Hepatocyte (in vitro differentiated cells): ENCODE measurements around the gene CELF5. TPM values are rescaled to one million over a fixed set of nuclear protein-coding genes. Genes with fewer than 3 reads are reported as not detected.

ENCODE experiments used
- DNase-seq: peaks from one replicate; pipeline ENCODE4 v3.0.0-alpha.2; 2016; ENCODE audit warnings: low spot score
- H2AFZ ChIP-seq: fragments of 200-600 bp; sonication (generic); 2 replicates; pipeline ENCODE4 v1.6.0; 2016; ENCODE audit warnings: antibody characterized with exemption, mild to moderate bottlenecking
- H3K27ac ChIP-seq: fragments of 200-600 bp; sonication (generic); 2 replicates; pipeline ENCODE4 v1.5.1; 2016; ENCODE audit warnings: mild to moderate bottlenecking
- H3K27me3 ChIP-seq: fragments of 200-600 bp; sonication (generic); 2 replicates; pipeline ENCODE4 v1.6.1; 2016
- H3K36me3 ChIP-seq: fragments of 200-600 bp; sonication (generic); replicated peaks from 2 replicates; pipeline ENCODE4 v1.5.1; 2016; ENCODE audit warnings: low read depth; ENCODE audit not compliant: insufficient read depth
- H3K4me1 ChIP-seq: fragments of 200-600 bp; sonication (generic); 2 replicates; pipeline ENCODE4 v1.5.1; 2016; ENCODE audit warnings: mild to moderate bottlenecking, moderate library complexity; ENCODE audit not compliant: insufficient read depth
- H3K4me2 ChIP-seq: fragments of 200-600 bp; sonication (generic); 2 replicates; pipeline ENCODE4 v1.6.0; 2016
- H3K4me3 ChIP-seq: fragments of 200-600 bp; sonication (generic); 2 replicates; pipeline ENCODE4 v1.5.1; 2016; ENCODE audit warnings: mild to moderate bottlenecking
- H3K79me2 ChIP-seq: fragments of 200-600 bp; sonication (generic); 2 replicates; pipeline ENCODE4 v1.6.0; 2017; ENCODE audit warnings: mild to moderate bottlenecking
- H3K9me2 ChIP-seq: fragments of 200-600 bp; sonication (generic); replicated peaks from 2 replicates; pipeline ENCODE4 v1.6.0; 2017; ENCODE audit warnings: mild to moderate bottlenecking; ENCODE audit not compliant: insufficient read depth
- H3K9me3 ChIP-seq: fragments of 200-600 bp; sonication (generic); 2 replicates; pipeline ENCODE4 v1.5.1; 2016; ENCODE audit warnings: low read depth, mild to moderate bottlenecking
- H4K20me1 ChIP-seq: fragments of 200-600 bp; sonication (generic); 2 replicates; pipeline ENCODE4 v1.6.0; 2016; ENCODE audit warnings: mild to moderate bottlenecking; ENCODE audit not compliant: insufficient read depth, poor library complexity, severe bottlenecking
- EZH2 ChIP-seq: fragments of 200-600 bp; sonication (generic); IDR thresholded peaks from 2 replicates; pipeline ENCODE4 v1.6.1; 2016; ENCODE audit warnings: antibody characterized with exemption, mild to moderate bottlenecking, borderline replicate concordance
- EZH2phosphoT487 ChIP-seq: fragments of 200-600 bp; sonication (generic); IDR thresholded peaks from one replicate; pipeline ENCODE4 v1.6.1; 2018; ENCODE audit warnings: antibody characterized with exemption, mild to moderate bottlenecking, low read depth, moderate library complexity; ENCODE audit not compliant: unreplicated experiment, severe bottlenecking
- WGBS: methylation state at CpG from one replicate; pipeline ENCODE4 v1.1.6; 2016; ENCODE audit warnings: low lambda C conversion rate; ENCODE audit errors: missing lambda C conversion rate; 5-methylcytosine and 5-hydroxymethylcytosine counted together
- polyA plus RNA-seq: library from polyadenylated mRNA; unstranded; fragments of >200 nt; fragmentation: Nextera tagmentation; extraction: Ambion mirVana; gene quantifications from 2 replicates; pipeline ENCODE4 v1.2.1, GENCODE V29; 2016
- total RNA-seq: library from RNA; depleted of rRNA; stranded (reverse); fragments of >200 nt; gene quantifications from 2 replicates; pipeline ENCODE4 v1.2.3, GENCODE V29; 2014
- TF ChIP-seq, protein P1 (sequence below): fragments of 200-600 bp; sonication (generic); IDR thresholded peaks from 2 replicates; pipeline ENCODE4 v1.5.1; 2016; ENCODE audit warnings: antibody characterized with exemption, mild to moderate bottlenecking; ENCODE audit not compliant: poor library complexity

CELF5 gene
- total and polyA plus RNA-seq, 2 experiments from 2014 or later, result 0.03 to 0.17 TPM

DNA sequence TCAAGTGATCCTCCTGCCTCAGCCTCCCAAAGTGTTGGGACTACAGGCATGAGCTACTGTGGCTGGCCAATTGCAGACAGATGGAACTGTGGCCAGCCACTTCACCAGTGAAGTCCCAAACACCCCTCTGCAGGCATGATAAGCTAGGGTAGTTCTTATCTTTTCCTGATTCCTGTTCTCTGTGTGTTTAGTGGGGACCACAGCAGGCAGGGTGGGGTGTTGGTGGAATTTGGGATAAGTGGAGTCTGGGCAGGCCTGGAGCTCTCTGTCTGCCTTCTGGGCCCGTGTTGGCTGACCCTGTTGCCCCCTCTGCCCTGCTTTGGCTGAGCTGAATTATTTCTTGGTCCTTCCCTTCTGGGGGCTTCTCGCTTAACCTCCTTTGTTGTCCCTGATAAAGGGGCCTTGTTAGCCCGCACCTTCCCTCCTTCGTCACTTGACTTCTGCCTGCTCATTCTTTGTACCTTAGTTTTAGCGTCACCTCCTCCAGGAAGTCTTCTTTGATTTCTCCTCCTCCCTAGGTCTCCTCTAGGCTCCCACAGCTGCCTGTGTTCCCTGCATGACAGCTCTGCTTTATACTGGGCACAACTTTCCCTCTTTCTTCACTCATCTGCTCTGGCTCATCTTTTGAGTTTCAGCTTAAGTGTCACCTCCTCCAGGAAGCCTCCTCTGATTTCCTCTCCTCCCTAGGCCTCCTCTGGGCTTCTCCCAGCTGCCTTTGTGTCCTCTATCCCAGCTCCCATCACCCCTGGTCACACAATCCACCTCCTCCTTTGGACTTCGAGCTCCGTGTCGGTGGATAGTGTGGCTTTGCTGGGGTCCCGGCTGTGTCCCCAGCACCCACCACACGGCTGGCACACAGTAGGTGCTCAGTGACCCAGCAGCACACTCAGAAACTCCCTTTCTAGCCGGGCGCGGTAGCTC is 40.5 kb upstream of the CELF5 start:
- no peak overlapping the region for H3K4me3 ChIP-seq
- H3K27ac ChIP-seq, result no peak overlapping the region
- H3K4me1 ChIP-seq, result peaks cover 11% of the 10 kb centered on the region
- no peaks in the 10 kb centered on the region for H3K9me3 ChIP-seq
- no peaks in the 10 kb centered on the region for H4K20me1 ChIP-seq
- TF ChIP-seq, protein P1, sequence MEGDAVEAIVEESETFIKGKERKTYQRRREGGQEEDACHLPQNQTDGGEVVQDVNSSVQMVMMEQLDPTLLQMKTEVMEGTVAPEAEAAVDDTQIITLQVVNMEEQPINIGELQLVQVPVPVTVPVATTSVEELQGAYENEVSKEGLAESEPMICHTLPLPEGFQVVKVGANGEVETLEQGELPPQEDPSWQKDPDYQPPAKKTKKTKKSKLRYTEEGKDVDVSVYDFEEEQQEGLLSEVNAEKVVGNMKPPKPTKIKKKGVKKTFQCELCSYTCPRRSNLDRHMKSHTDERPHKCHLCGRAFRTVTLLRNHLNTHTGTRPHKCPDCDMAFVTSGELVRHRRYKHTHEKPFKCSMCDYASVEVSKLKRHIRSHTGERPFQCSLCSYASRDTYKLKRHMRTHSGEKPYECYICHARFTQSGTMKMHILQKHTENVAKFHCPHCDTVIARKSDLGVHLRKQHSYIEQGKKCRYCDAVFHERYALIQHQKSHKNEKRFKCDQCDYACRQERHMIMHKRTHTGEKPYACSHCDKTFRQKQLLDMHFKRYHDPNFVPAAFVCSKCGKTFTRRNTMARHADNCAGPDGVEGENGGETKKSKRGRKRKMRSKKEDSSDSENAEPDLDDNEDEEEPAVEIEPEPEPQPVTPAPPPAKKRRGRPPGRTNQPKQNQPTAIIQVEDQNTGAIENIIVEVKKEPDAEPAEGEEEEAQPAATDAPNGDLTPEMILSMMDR, result no peak
- TF ChIP-seq EZH2phosphoT487 (no peak), EZH2 (no peak)
- no peaks in the 10 kb centered on the region for H3K9me2 ChIP-seq
- no peaks in the 10 kb centered on the region for H3K27me3 ChIP-seq
- H3K79me2 ChIP-seq, result peaks cover 30% of the 10 kb centered on the region
- no peaks in the 10 kb centered on the region for H3K36me3 ChIP-seq
- H2AFZ ChIP-seq, result peak overlapping the region; percentile 78
- WGBS, result 90% methylated on average over 13 of the region's 13 CpGs
- no peak for DNase-seq
- H3K4me2 ChIP-seq, result no peak overlapping the region

DNA sequence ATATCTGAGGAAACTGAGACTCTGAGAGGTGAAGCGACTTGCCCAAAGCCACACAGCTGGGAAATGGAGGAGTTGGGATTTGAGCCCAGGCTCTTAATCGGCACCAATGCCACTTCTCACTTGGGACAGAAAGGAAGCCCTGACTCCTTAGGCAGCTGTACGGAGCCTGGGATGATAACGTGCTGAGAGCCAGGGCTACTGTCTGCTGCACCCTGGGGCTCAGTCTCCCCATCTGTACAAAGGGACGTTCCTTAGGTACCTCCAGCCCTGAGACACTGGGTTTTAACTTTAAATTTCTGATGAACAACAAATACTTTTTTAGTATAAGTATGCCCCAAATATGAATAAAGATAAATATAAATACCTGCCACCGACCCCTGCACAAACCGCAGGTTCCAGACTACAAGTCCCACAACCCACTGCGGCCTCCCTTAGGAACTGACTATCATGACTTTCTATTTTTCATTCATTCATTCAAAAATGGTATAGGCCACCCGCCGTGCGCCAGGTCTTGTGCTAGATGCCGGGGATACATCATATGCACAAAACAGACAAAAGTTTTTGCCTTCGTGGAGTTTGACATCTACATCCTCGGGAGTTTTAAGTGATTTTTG is 39.5 kb upstream of the CELF5 start:
- H3K27me3 ChIP-seq, result no peaks in the 10 kb centered on the region
- H3K9me2 ChIP-seq, result no peaks in the 10 kb centered on the region
- DNase-seq, result peak; percentile 74
- H3K4me1 ChIP-seq, result peaks cover 11% of the 10 kb centered on the region
- peaks cover 39% of the 10 kb centered on the region for H3K79me2 ChIP-seq
- no peaks in the 10 kb centered on the region for H3K36me3 ChIP-seq
- no peak for TF ChIP-seq EZH2
- TF ChIP-seq, protein P1, result no peak
- TF ChIP-seq EZH2phosphoT487, result no peak
- peak overlapping the region; percentile 82 for H3K4me2 ChIP-seq
- peak overlapping the region; percentile 78 for H2AFZ ChIP-seq
- H3K27ac ChIP-seq, result no peak overlapping the region
- WGBS, result 18% methylated on average over 14 of the region's 14 CpGs
- no peaks in the 10 kb centered on the region for H4K20me1 ChIP-seq
- peak overlapping the region; percentile 72 for H3K4me3 ChIP-seq
- no peaks in the 10 kb centered on the region for H3K9me3 ChIP-seq

DNA sequence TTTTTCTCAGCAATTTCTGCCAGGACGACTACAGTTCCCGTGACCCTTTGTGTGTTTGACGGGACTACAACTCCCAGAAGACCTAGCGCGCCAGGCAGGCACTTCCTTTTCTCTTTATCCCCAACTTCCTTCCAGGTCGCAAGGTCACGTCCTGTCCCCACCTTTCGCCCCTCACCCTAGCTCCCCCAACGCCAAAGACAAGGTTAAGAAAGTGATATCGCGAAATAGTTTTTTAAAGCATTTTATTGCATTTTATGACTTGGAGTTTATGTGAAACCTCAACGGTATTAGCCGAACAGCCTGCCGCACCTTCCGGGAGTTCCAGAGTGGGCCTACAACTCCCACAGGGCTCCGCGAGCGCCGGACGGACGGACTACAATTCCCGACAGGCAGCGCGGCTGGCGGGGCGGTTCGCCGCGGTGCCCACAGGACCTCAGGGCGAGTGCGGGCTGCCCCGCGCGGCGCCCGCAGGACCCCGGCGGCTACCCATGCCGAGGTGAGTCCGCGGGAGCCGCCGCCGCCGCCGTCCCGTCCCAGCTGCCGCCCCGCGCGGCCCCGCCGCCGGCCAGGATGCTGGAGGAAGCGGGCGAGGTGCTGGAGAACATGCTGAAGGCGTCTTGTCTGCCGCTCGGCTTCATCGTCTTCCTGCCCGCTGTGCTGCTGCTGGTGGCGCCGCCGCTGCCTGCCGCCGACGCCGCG is 38.9 kb upstream of the CELF5 start, which contains the start of gene NCLN:
Gene NCLN, plus strand, starts transcription at position 470 of the 699 bp plus-strand sequence. Its CDS starts 101 bp downstream, at position 571.
- Histone ChIP-seq H3K36me3 (no peaks in the 10 kb centered on the region), H3K9me2 (no peaks in the 10 kb centered on the region), H3K27ac (peak within 1 kb of the TSS; percentile 69), H3K4me3 (peak within 1 kb of the TSS; percentile 89), H3K9me3 (no peaks in the 10 kb centered on the region), H4K20me1 (no peaks in the 10 kb centered on the region), H3K27me3 (no peaks in the 10 kb centered on the region), H2AFZ (peak within 1 kb of the TSS; percentile 78), H3K4me2 (peak within 1 kb of the TSS; percentile 99), H3K79me2 (peaks cover 46% of the 10 kb centered on the region), H3K4me1 (peaks cover 11% of the 10 kb centered on the region)
- peak; percentile 97 for DNase-seq
- WGBS, result 2% methylated on average over 56 of the region's 69 CpGs
- TF ChIP-seq, protein P1, result no peak
- no peak for TF ChIP-seq EZH2
- no peak for TF ChIP-seq EZH2phosphoT487
